ENCODE results near the gene EHD1. TPM values are rescaled to one million over a fixed set of nuclear protein-coding genes. Genes with fewer than 3 reads are reported as not detected.

The EHD1 gene
- total RNA-seq, 1 experiment from 2014 or later: 340 TPM

- Histone ChIP-seq H3K9ac (ENCODE audit: low read length) (no peak overlapping the region), H4K20me1 (ENCODE audit: low read length) (no peaks in the 10 kb centered on the region), H2AFZ (ENCODE audit: low read length) (no peak overlapping the region), H3F3A (ENCODE audit: low read length, unreplicated experiment) (no peaks in the 10 kb centered on the region), H3K4me3 (ENCODE audit: low read length) (no peak overlapping the region), H3K27ac (ENCODE audit: low read length) (no peak overlapping the region), H3K79me2 (ENCODE audit: low read length) (peaks cover 35% of the 10 kb centered on the region), H3K4me1 (ENCODE audit: insufficient read depth, low read length) (peaks cover 55% of the 10 kb centered on the region), H3K27me3 (ENCODE audit: low read length) (no peaks in the 10 kb centered on the region), H3K4me2 (ENCODE audit: low read length) (no peak overlapping the region), H3K9me2 (replicated peaks; ENCODE audit: low read length) (no peaks in the 10 kb centered on the region), H3K9me3 (ENCODE audit: low read length) (no peaks in the 10 kb centered on the region), H3K36me3 (ENCODE audit: low read depth, low read length) (peaks cover 33% of the 10 kb centered on the region)
- ATAC-seq (no peak), DNase-seq (no peak)
- BruUV-seq (replicated peaks): no TSS peak
- ChIA-PET CTCF (no interaction called here), POLR2A (ENCODE audit: unreplicated experiment) (no interaction called here)
- intact Hi-C loops (cut with micrococcal nuclease): no loop called here
- TF ChIP-seq EZH2phosphoT487 (IDR thresholded peaks at IDR 0.05; ENCODE audit: borderline replicate concordance, low read length): no peak
- no peak for TF ChIP-seq CTCF (conservative IDR thresholded peaks at IDR 0.05; ENCODE audit: low read depth, low read length)
- no peak for TF ChIP-seq EZH2 (IDR thresholded peaks at IDR 0.05; ENCODE audit: low read length, unreplicated experiment)
Measured at GRCh38 chr11:64851831-64852351, 26.5 kb downstream of the EHD1 start.

DNA sequence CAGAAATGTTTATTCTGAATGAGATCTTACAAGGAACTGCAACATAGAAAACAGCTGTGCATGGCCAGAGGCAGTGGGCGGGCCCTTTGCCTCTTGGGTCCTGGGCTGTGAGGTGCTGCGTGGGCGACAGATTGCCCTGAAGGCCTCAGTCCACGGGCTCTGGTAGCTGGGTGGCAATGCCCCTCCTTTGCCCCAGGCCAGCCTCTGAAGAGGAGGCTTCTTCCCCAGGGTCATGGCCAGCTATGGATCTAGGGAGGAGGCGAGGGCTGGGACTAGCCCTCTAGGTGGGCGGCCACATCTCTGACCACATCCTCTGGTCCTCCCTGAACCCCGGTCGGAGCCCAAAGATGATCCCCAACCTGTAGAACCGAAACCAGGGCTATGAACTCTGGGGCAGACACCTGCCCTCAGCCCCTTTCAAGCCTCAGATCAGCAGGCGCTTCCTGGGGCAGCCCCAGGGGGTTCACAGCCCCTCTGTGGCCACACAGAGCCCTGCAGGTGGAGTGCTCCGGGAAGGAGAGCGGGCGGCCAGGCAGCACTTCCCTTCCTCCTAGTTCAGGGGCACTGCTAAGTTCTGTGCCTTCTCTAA, 27.3 kb downstream of the EHD1 start:
- H3F3A ChIP-seq (ENCODE audit: low read length, unreplicated experiment): no peaks in the 10 kb centered on the region
- H3K4me1 ChIP-seq (ENCODE audit: insufficient read depth, low read length): peaks cover 47% of the 10 kb centered on the region
- peaks cover 31% of the 10 kb centered on the region for H3K36me3 ChIP-seq (ENCODE audit: low read depth, low read length)
- H3K27me3 ChIP-seq (ENCODE audit: low read length): no peaks in the 10 kb centered on the region
- no peak overlapping the region for H3K27ac ChIP-seq (ENCODE audit: low read length)
- no peak overlapping the region for H3K4me2 ChIP-seq (ENCODE audit: low read length)
- peaks cover 31% of the 10 kb centered on the region for H3K79me2 ChIP-seq (ENCODE audit: low read length)
- intact Hi-C loops (cut with micrococcal nuclease): no loop called here
- no peaks in the 10 kb centered on the region for H3K9me3 ChIP-seq (ENCODE audit: low read length)
- H3K4me3 ChIP-seq (ENCODE audit: low read length): no peak overlapping the region
- no peak overlapping the region for H3K9ac ChIP-seq (ENCODE audit: low read length)
- ATAC-seq (no peak), DNase-seq (no peak)
- H4K20me1 ChIP-seq (ENCODE audit: low read length): no peaks in the 10 kb centered on the region
- H3K9me2 ChIP-seq (replicated peaks; ENCODE audit: low read length): no peaks in the 10 kb centered on the region
- H2AFZ ChIP-seq (ENCODE audit: low read length): no peak overlapping the region
- no TSS peak for BruUV-seq (replicated peaks)
- TF ChIP-seq EZH2 (IDR thresholded peaks at IDR 0.05; ENCODE audit: low read length, unreplicated experiment) (no peak), CTCF (conservative IDR thresholded peaks at IDR 0.05; ENCODE audit: low read depth, low read length) (no peak), EZH2phosphoT487 (IDR thresholded peaks at IDR 0.05; ENCODE audit: borderline replicate concordance, low read length) (no peak)
- CTCF ChIA-PET: no interaction called here
- POLR2A ChIA-PET (ENCODE audit: unreplicated experiment): no interaction called here
